ENCODE results near the gene KIF12. TPM values are rescaled to one million over a fixed set of nuclear protein-coding genes. Genes with fewer than 3 reads are reported as not detected.

The KIF12 gene
- total and polyA plus RNA-seq, 2 of the 13 experiments (the other 11 are each of a cell fraction or from before 2014, with no cell fraction given) = 1.8 to 12.5 TPM

DNA sequence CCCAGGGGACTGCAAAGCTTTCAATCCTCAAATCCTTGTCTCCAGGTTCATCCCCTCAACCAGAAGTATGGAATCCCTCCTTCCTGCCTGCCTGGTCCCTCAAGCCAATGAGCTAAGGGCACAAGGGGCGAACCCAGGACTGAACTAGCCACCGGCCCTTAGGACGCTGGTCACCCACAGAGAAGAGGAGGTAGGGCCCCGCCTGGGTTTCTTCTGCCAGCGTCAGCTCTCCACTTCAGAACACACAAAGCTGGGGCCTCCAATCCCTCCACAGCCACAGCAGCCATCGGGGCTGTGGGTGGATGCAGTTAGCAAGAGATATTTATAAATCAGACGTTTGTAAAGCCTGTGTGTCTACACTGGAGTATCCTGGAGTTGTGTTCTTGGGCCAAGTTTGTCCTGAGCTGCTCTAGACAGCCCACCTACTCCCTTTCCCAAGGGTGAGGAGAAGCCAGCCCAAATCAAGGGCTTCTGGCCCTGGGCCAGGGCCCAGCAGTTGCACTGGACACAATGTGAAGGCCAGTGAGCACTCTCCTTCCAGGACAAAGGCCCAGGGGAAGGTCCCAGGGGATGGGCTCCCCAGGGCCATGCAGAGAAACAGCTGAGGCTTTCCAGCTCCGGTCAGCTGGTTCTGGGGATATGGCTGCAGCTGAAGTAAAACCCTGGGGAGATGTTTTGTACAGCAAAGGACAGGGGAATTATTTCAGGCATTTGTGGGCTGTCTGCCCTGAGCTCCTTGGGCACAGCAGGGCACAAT lies 39.9 kb downstream of the KIF12 start (continued):
- TF ChIP-seq ZNF678 (CRISPR knock-in tag; IDR thresholded peaks at IDR 0.05) (0 out of 2 replicates have a peak, but pooled peaks have one; percentile 42), ZNF17 (CRISPR knock-in tag; IDR thresholded peaks at IDR 0.05) (no peak), ZBTB38 (CRISPR knock-in tag; IDR thresholded peaks at IDR 0.05) (no peak), CBFB (CRISPR knock-in tag; IDR thresholded peaks at IDR 0.05) (no peak; the same call in 1 of the 2 replicates), SMYD3 (CRISPR knock-in tag; IDR thresholded peaks at IDR 0.05) (0 out of 2 replicates have a peak, but pooled peaks have one; percentile 67), KMT2B (CRISPR knock-in tag; IDR thresholded peaks at IDR 0.05) (no peak)
- TF ChIP-seq, protein P1, sequence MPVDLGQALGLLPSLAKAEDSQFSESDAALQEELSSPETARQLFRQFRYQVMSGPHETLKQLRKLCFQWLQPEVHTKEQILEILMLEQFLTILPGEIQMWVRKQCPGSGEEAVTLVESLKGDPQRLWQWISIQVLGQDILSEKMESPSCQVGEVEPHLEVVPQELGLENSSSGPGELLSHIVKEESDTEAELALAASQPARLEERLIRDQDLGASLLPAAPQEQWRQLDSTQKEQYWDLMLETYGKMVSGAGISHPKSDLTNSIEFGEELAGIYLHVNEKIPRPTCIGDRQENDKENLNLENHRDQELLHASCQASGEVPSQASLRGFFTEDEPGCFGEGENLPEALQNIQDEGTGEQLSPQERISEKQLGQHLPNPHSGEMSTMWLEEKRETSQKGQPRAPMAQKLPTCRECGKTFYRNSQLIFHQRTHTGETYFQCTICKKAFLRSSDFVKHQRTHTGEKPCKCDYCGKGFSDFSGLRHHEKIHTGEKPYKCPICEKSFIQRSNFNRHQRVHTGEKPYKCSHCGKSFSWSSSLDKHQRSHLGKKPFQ (CRISPR knock-in tag; IDR thresholded peaks at IDR 0.05; ENCODE audit: insufficient replicate concordance) = no peak
- TF ChIP-seq, protein P2, sequence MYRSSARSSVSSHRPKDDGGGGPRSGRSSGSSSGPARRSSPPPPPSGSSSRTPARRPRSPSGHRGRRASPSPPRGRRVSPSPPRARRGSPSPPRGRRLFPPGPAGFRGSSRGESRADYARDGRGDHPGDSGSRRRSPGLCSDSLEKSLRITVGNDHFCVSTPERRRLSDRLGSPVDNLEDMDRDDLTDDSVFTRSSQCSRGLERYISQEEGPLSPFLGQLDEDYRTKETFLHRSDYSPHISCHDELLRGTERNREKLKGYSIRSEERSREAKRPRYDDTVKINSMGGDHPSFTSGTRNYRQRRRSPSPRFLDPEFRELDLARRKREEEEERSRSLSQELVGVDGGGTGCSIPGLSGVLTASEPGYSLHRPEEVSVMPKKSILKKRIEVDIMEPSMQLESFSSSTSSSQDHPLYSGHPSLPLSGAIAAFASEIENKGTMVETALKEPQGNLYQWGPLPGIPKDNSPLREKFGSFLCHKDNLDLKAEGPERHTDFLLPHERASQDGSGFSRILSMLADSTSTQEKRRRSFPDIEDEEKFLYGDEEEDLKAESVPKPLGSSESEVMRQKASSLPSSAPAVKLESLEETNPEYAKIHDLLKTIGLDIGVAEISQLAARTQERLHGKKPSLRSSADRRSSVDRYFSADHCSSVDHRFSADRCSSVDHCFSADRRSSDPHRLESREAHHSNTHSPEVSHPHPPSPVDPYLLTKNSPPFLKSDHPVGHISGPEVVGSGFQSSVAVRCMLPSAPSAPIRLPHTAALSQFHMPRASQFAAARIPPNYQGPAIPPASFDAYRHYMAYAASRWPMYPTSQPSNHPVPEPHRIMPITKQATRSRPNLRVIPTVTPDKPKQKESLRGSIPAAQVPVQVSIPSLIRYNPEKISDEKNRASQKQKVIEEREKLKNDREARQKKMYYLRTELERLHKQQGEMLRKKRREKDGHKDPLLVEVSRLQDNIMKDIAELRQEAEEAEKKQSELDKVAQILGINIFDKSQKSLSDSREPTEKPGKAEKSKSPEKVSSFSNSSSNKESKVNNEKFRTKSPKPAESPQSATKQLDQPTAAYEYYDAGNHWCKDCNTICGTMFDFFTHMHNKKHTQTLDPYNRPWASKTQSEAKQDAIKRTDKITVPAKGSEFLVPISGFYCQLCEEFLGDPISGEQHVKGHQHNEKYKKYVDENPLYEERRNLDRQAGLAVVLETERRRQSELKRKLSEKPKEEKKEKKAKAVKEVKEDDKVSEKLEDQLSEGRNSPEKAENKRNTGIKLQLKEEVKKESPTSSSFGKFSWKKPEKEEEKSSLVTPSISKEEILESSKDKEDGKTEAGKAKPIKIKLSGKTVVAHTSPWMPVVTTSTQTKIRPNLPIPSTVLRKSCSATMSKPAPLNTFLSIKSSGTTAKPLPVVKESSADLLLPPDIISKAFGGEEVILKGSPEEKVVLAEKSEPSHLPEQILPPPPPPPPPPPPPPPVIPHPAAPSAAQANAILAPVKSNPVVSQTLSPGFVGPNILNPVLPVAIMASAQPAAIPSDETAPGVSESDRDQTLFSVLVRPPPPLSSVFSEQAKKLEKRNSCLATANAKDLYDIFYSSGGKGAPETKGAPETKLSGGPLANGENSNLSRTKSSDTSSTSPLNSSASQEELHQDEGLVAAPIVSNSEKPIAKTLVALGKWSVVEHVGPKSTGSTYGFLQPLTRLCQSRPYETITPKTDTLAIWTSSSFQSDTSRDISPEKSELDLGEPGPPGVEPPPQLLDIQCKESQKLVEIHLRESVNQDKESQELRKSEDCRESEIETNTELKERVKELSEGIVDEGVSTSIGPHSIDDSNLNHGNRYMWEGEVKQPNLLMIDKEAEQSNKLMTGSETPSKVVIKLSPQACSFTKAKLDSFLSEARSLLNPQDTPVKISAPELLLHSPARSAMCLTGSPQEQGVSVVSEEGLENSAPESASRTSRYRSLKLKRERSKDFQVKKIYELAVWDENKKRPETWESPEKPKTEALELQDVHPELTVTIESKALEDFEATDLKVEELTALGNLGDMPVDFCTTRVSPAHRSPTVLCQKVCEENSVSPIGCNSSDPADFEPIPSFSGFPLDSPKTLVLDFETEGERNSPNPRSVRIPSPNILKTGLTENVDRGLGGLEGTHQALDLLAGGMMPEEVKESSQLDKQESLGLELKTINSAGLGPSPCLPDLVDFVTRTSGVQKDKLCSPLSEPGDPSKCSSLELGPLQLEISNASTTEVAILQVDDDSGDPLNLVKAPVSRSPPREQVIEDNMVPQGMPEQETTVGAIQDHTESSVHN (CRISPR knock-in tag; IDR thresholded peaks at IDR 0.05) = no peak
- TF ChIP-seq, protein P3, sequence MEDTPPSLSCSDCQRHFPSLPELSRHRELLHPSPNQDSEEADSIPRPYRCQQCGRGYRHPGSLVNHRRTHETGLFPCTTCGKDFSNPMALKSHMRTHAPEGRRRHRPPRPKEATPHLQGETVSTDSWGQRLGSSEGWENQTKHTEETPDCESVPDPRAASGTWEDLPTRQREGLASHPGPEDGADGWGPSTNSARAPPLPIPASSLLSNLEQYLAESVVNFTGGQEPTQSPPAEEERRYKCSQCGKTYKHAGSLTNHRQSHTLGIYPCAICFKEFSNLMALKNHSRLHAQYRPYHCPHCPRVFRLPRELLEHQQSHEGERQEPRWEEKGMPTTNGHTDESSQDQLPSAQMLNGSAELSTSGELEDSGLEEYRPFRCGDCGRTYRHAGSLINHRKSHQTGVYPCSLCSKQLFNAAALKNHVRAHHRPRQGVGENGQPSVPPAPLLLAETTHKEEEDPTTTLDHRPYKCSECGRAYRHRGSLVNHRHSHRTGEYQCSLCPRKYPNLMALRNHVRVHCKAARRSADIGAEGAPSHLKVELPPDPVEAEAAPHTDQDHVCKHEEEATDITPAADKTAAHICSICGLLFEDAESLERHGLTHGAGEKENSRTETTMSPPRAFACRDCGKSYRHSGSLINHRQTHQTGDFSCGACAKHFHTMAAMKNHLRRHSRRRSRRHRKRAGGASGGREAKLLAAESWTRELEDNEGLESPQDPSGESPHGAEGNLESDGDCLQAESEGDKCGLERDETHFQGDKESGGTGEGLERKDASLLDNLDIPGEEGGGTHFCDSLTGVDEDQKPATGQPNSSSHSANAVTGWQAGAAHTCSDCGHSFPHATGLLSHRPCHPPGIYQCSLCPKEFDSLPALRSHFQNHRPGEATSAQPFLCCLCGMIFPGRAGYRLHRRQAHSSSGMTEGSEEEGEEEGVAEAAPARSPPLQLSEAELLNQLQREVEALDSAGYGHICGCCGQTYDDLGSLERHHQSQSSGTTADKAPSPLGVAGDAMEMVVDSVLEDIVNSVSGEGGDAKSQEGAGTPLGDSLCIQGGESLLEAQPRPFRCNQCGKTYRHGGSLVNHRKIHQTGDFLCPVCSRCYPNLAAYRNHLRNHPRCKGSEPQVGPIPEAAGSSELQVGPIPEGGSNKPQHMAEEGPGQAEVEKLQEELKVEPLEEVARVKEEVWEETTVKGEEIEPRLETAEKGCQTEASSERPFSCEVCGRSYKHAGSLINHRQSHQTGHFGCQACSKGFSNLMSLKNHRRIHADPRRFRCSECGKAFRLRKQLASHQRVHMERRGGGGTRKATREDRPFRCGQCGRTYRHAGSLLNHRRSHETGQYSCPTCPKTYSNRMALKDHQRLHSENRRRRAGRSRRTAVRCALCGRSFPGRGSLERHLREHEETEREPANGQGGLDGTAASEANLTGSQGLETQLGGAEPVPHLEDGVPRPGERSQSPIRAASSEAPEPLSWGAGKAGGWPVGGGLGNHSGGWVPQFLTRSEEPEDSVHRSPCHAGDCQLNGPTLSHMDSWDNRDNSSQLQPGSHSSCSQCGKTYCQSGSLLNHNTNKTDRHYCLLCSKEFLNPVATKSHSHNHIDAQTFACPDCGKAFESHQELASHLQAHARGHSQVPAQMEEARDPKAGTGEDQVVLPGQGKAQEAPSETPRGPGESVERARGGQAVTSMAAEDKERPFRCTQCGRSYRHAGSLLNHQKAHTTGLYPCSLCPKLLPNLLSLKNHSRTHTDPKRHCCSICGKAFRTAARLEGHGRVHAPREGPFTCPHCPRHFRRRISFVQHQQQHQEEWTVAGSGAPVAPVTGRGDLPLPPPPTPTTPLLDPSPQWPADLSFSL (CRISPR knock-in tag; IDR thresholded peaks at IDR 0.05) = no peak
